SU-DHL-6 (cell line): ENCODE results near the gene ANKS1A.

Source experiments
- H2AFZ ChIP-seq: fragments of 200-600 bp; sonication (generic); 2 replicates; pipeline ENCODE4 v1.6.1; 2014; ENCODE audit warnings: low read depth, mild to moderate bottlenecking, moderate library complexity, mixed read lengths, antibody characterized with exemption, low read length; ENCODE audit not compliant: severe bottlenecking
- H3F3A ChIP-seq: fragments of 200-600 bp; shearing (Covaris generic); 2 replicates; pipeline ENCODE4 v1.6.0; 2016; ENCODE audit warnings: antibody characterized with exemption, mild to moderate bottlenecking; ENCODE audit not compliant: insufficient read depth
- H3K27ac ChIP-seq: fragments of 200-600 bp; sonication (generic); 2 replicates; pipeline ENCODE4 v1.5.1; 2016; ENCODE audit warnings: low read depth, mild to moderate bottlenecking, low read length, moderate library complexity, mixed read lengths
- H3K27me3 ChIP-seq: fragments of 200-600 bp; sonication (generic), shearing (Covaris generic); 2 replicates; pipeline ENCODE4 v1.6.0; 2014; ENCODE audit warnings: mild to moderate bottlenecking, low read length
- H3K36me3 ChIP-seq: fragments of 200-600 bp; sonication (generic); 2 replicates; pipeline ENCODE4 v1.6.1; 2014; ENCODE audit warnings: mild to moderate bottlenecking, low read length, mixed read lengths
- H3K4me2 ChIP-seq: fragments of 300-600, 200-600 bp; shearing (Covaris generic), sonication (generic); 2 replicates; pipeline ENCODE4 v1.6.0; 2014; ENCODE audit warnings: low read length, low read depth, mild to moderate bottlenecking; ENCODE audit not compliant: poor library complexity, severe bottlenecking
- H3K4me3 ChIP-seq: fragments of 200-600 bp; sonication (generic); 2 replicates; pipeline ENCODE4 v1.5.1; 2014; ENCODE audit warnings: antibody characterized with exemption, low read length, mild to moderate bottlenecking, mixed read lengths; ENCODE audit not compliant: insufficient read depth, poor library complexity, severe bottlenecking
- H3K79me2 ChIP-seq: fragments of 200-600 bp; sonication (generic); 2 replicates; pipeline ENCODE4 v1.6.1; 2014; ENCODE audit warnings: mild to moderate bottlenecking, low read length, moderate library complexity; ENCODE audit not compliant: insufficient read depth
- H3K9ac ChIP-seq: fragments of 200-600 bp; sonication (generic); 2 replicates; pipeline ENCODE4 v1.7.0; 2014; ENCODE audit warnings: mild to moderate bottlenecking, low read length
- H3K9me2 ChIP-seq: fragments of 200-600 bp; sonication (generic); replicated peaks from 2 replicates; pipeline ENCODE4 v1.6.1; 2014; ENCODE audit warnings: low read length; ENCODE audit not compliant: insufficient read depth
- H3K9me3 ChIP-seq: fragments of 200-600 bp; sonication (generic); 2 replicates; pipeline ENCODE4 v1.6.1; 2014; ENCODE audit warnings: low read length, mixed read lengths; ENCODE audit not compliant: insufficient read depth
- H4K20me1 ChIP-seq: fragments of 200-600 bp; sonication (generic); 2 replicates; pipeline ENCODE4 v1.6.1; 2014; ENCODE audit warnings: low read depth, mild to moderate bottlenecking, antibody characterized with exemption, low read length, moderate library complexity, mixed read lengths
- EZH2phosphoT487 ChIP-seq: fragments of 200-600 bp; sonication (generic), shearing (Covaris generic); conservative IDR thresholded peaks from 2 replicates; pipeline ENCODE4 v1.6.1; 2018; ENCODE audit warnings: mild to moderate bottlenecking, antibody characterized with exemption, low read length, moderate library complexity, mixed read lengths
- TF ChIP-seq, protein P1 (sequence below): fragments of 200-600 bp; sonication (generic); IDR thresholded peaks from one replicate; pipeline ENCODE4 v1.5.1; 2017; ENCODE audit warnings: antibody characterized with exemption, mild to moderate bottlenecking, low read length, moderate library complexity; ENCODE audit not compliant: insufficient read depth, poor library complexity, severe bottlenecking

ANKS1A gene

DNA sequence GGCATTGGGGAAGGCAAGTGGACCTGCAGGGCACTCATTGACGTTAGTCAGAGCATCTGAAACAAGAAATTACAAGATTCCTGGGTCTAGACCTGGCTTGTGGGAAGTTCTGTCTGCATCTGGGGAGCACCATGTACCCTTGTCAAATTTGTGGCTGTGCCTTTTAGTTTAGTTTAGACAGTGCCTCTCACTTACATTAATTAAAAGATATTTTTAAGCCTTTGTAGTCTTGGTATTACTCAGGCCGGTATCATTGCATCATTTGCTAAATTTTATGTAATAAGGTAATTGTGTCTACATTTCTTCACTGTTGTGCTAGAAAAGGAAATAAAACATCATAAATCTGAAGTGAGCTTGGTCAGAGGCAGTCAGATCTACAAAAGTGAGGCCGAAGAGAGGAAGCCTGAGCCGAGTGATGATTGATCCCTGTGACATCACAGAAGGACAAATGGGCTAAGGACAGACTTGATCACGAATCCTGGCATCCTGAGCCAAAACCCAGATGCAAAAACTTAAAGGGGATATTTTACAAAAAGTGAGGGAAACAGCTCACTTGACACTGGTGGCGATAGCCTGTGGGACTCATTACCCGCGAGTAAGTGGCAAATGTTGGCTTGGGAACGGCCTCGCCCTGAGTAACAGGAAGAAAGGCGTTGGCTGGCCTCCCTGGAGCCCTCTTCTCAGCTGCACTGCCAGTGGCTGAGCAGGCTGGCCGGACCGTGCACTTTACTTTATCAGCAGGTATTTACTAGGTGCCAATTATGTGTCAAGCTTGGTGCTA, 145.5 kb downstream of the ANKS1A start:
- Histone ChIP-seq H3K4me2 (no peak overlapping the region), H3K27ac (no peak overlapping the region), H4K20me1 (no peaks in the 10 kb centered on the region), H2AFZ (no peak overlapping the region), H3K27me3 (no peaks in the 10 kb centered on the region), H3K9me2 (no peaks in the 10 kb centered on the region), H3K9ac (no peak overlapping the region), H3K9me3 (no peaks in the 10 kb centered on the region), H3K79me2 (no peaks in the 10 kb centered on the region), H3K4me3 (no peak overlapping the region), H3F3A (no peaks in the 10 kb centered on the region), H3K36me3 (no peaks in the 10 kb centered on the region)
- TF ChIP-seq, protein P1, sequence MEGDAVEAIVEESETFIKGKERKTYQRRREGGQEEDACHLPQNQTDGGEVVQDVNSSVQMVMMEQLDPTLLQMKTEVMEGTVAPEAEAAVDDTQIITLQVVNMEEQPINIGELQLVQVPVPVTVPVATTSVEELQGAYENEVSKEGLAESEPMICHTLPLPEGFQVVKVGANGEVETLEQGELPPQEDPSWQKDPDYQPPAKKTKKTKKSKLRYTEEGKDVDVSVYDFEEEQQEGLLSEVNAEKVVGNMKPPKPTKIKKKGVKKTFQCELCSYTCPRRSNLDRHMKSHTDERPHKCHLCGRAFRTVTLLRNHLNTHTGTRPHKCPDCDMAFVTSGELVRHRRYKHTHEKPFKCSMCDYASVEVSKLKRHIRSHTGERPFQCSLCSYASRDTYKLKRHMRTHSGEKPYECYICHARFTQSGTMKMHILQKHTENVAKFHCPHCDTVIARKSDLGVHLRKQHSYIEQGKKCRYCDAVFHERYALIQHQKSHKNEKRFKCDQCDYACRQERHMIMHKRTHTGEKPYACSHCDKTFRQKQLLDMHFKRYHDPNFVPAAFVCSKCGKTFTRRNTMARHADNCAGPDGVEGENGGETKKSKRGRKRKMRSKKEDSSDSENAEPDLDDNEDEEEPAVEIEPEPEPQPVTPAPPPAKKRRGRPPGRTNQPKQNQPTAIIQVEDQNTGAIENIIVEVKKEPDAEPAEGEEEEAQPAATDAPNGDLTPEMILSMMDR = no peak
- TF ChIP-seq EZH2phosphoT487 = no peak

DNA sequence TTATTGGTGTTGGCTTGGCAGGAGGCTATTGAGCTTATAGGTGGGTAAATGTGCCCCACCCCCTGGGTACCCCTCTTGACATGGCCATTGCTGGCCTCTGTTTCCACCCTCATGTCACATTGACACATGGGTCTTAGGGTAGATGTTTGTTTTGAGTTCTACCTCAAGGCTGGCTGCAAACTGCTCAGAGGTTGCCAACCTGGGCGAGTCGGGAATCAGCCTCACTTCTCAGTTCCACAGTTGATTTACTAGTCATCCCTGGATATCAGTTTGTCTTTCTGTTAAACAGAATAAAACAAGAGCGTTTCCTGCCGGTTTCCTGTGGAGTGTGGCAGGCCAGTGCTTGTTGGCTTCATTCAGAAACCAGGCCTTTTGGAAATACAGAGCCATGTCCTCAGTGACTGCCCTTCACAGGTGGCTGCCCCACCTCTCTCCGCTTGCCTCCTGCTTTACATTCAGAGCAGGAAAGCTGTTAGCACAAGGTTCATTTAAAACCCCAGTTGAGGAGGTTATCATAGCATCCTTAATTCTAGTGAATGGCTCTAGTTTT, 146.5 kb downstream of the ANKS1A start:
- H3K9me2 ChIP-seq = no peaks in the 10 kb centered on the region
- no peak for TF ChIP-seq EZH2phosphoT487
- TF ChIP-seq, protein P1 = no peak

DNA sequence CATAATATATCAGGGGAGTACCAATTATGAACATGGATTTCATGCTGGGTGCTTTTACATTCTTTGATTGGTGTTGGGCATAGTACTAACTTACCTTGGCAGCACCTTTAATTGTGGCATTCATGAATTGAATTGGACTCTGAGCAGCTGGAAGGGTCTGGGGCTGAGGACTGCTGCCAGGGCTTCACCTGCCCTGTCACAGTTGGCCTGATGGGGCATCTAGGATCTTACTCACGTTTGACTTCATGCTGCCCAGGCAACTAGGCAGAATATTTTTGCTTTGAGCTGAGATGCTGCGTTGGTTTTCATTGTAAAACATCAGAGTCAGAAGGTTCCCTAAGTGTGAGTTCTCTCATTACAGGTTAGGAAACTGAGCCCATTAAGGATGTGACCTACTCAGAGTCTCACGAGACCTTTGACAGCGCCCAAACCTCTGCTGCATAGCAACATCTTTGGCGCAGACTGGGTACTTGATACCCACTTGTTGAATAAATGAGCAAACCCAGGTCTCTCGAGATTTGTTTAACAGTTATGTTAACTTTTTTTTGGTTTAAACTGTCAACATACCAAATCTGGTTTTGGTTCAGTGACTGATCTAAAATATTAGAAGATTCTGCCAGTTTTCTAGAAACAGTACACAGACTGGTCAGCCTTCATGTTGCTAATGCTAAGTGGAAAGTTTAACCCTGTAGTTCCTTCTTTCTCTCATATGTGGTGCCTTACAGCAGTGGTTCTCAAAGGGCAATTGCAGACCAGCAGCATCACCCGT, 147.2 kb downstream of the ANKS1A start:
- H3K4me3 ChIP-seq = no peak overlapping the region
- H3K9ac ChIP-seq = no peak overlapping the region
- H3K4me2 ChIP-seq = no peak overlapping the region
- H3K9me3 ChIP-seq = no peaks in the 10 kb centered on the region
- H3K27me3 ChIP-seq = no peaks in the 10 kb centered on the region
- no peaks in the 10 kb centered on the region for H3K9me2 ChIP-seq
- H3K27ac ChIP-seq = no peak overlapping the region
- no peaks in the 10 kb centered on the region for H3K36me3 ChIP-seq
- H4K20me1 ChIP-seq = no peaks in the 10 kb centered on the region
- H2AFZ ChIP-seq = no peak overlapping the region
- H3K79me2 ChIP-seq = no peaks in the 10 kb centered on the region
- TF ChIP-seq EZH2phosphoT487 = no peak
- TF ChIP-seq, protein P1 = no peak
- no peaks in the 10 kb centered on the region for H3F3A ChIP-seq

More for the DNA sequence above, 146.5 kb downstream of the ANKS1A start:
- no peak overlapping the region for H3K4me2 ChIP-seq
- no peaks in the 10 kb centered on the region for H3K9me3 ChIP-seq
- no peak overlapping the region for H3K9ac ChIP-seq
- H2AFZ ChIP-seq = no peak overlapping the region
- H3K79me2 ChIP-seq = no peaks in the 10 kb centered on the region
- no peaks in the 10 kb centered on the region for H3K27me3 ChIP-seq
- no peaks in the 10 kb centered on the region for H3K36me3 ChIP-seq
- H3K4me3 ChIP-seq = no peak overlapping the region
- H3K27ac ChIP-seq = no peak overlapping the region
- H3F3A ChIP-seq = no peaks in the 10 kb centered on the region
- no peaks in the 10 kb centered on the region for H4K20me1 ChIP-seq
